GM12878 (cell line): ENCODE data around the gene GMNN. TPM values are rescaled to one million over a fixed set of nuclear protein-coding genes. Genes with fewer than 3 reads are reported as not detected.

ENCODE experiments used
- ATAC-seq: fragments of 200-7000 bp; cut with Tn5 transposase; 3 replicates; pipeline ENCODE4 v1.9.1; 2020; ENCODE audit warnings: mild to moderate bottlenecking, moderate library complexity
- BruUV-seq: library from RNA; stranded (reverse); fragments of 400-500 nt; replicated peaks from 2 replicates; lab custom pipeline; 2021; lab: Mats Ljungman, UMichigan
- CTCF ChIA-PET: fragments of 300-600 bp; sonication (Branson Sonifier 250); formaldehyde crosslinking; extraction: SDS; loops from one replicate; lab custom pipeline; 2021; ENCODE audit warnings: inconsistent platforms; lab: Yijun Ruan, JAX
- POLR2A ChIA-PET: fragments of 350-600 bp; formaldehyde crosslinking; extraction: SDS; loops from one replicate; lab custom pipeline; 2021; ENCODE audit warnings: inconsistent platforms; lab: Charles Lee
- RAD21 ChIA-PET: fragments of 300-600 bp; sonication (Branson Sonifier 250); formaldehyde crosslinking; loops from one replicate; lab custom pipeline; 2023; ENCODE audit warnings: antibody characterized with exemption; ENCODE audit not compliant: unreplicated experiment; lab: Charles Lee
- SMC1A ChIA-PET: fragments of 300-600 bp; sonication (Branson Sonifier 250); formaldehyde crosslinking; loops from one replicate; lab custom pipeline; 2023; ENCODE audit not compliant: unreplicated experiment, uncharacterized antibody; lab: Charles Lee
- DNase-seq: peaks from one replicate; pipeline ENCODE4 v3.0.0-alpha.2; 2011; ENCODE audit warnings: low read depth, low spot score
- FAIRE-seq: peaks from 3 replicates; lab custom pipeline; 2011; peaks lifted over from hg19 to GRCh38; lab: Jason Lieb, UNC
- H2AFZ ChIP-seq: 2 replicates; pipeline ENCODE4 v1.6.0; 2011; ENCODE audit warnings: low read depth, low read length, control low read depth; ENCODE audit not compliant: control insufficient read depth
- H3K27ac ChIP-seq: 2 replicates; pipeline ENCODE4 v1.5.1; 2011; ENCODE audit warnings: control low read depth; ENCODE audit not compliant: control insufficient read depth, insufficient read depth
- H3K27me3 ChIP-seq, 2 experiments: replicated peaks in 1 of 2; 2 replicates each; pipeline versions ENCODE4 v1.6.0 to v1.6.1; 2011; ENCODE audit warnings: low read length in 1 of 2; ENCODE audit not compliant: control insufficient read depth in 2 of 2, insufficient read depth in 2 of 2
- H3K36me3 ChIP-seq, 2 experiments: 2 replicates each; pipeline ENCODE4 v1.5.1; 2011; ENCODE audit warnings: low read length in 1 of 2; ENCODE audit not compliant: control insufficient read depth in 2 of 2, insufficient read depth in 2 of 2
- H3K4me1 ChIP-seq: 2 replicates; pipeline ENCODE4 v1.6.1; 2011; ENCODE audit warnings: mild to moderate bottlenecking, low read length, moderate library complexity, mixed read lengths; ENCODE audit not compliant: control insufficient read depth, insufficient read depth
- H3K4me2 ChIP-seq: 2 replicates; pipeline ENCODE4 v1.6.0; 2011; ENCODE audit warnings: control low read depth; ENCODE audit not compliant: control insufficient read depth, insufficient read depth
- H3K4me3 ChIP-seq: fragments of 200-600 bp; sonication (generic); 2 replicates; pipeline ENCODE4 v1.5.1; 2016
- H3K79me2 ChIP-seq: 2 replicates; pipeline ENCODE4 v1.6.0; 2011; ENCODE audit warnings: low read length; ENCODE audit not compliant: control insufficient read depth, insufficient read depth
- H3K9ac ChIP-seq: 2 replicates; pipeline ENCODE4 v1.8.0; 2011; ENCODE audit warnings: low read length, control low read depth, mixed read lengths; ENCODE audit not compliant: control insufficient read depth, insufficient read depth
- H3K9me3 ChIP-seq: replicated peaks from 3 replicates; pipeline ENCODE4 v1.5.1; 2011; ENCODE audit warnings: mild to moderate bottlenecking, low read length; ENCODE audit not compliant: control insufficient read depth, insufficient read depth
- H4K20me1 ChIP-seq: 2 replicates; pipeline ENCODE4 v1.6.0; 2011; ENCODE audit not compliant: control insufficient read depth, insufficient read depth
- BHLHE40 ChIP-seq, 2 experiments: fragments of 450-650 bp in 1 of 2; IDR thresholded peaks; 2 replicates each; pipeline ENCODE4 v1.6.1; 2011 to 2017; ENCODE audit warnings: low read depth in 2 of 2, borderline replicate concordance in 1 of 2, improper control_type of control experiment in 1 of 2, low read length in 1 of 2, mild to moderate bottlenecking in 1 of 2
- BMI1 ChIP-seq: fragments of 450-650 bp; IDR thresholded peaks from 2 replicates; pipeline ENCODE4 v1.6.1; 2016; ENCODE audit warnings: mild to moderate bottlenecking, moderate library complexity, borderline replicate concordance
- CHD1 ChIP-seq: IDR thresholded peaks from 2 replicates; pipeline ENCODE4 v1.6.1; 2012; ENCODE audit warnings: low read depth, low read length, improper control_type of control experiment
- ETV6 ChIP-seq, 2 experiments: fragments of 450-650 bp in 1 of 2; IDR thresholded peaks in 1 of 2; conservative IDR thresholded peaks in 1 of 2; 2 replicates each; pipeline ENCODE4 v1.6.1; 2014; ENCODE audit warnings: antibody characterized with exemption in 1 of 2, borderline replicate concordance in 1 of 2, low read depth in 1 of 2, mild to moderate bottlenecking in 1 of 2, moderate library complexity in 1 of 2
- JUNB ChIP-seq: IDR thresholded peaks from 2 replicates; pipeline ENCODE4 v1.6.1; 2016; ENCODE audit warnings: antibody characterized with exemption, mild to moderate bottlenecking
- LARP7 ChIP-seq: fragments of 450-650 bp; IDR thresholded peaks from 2 replicates; pipeline ENCODE4 v1.6.1; 2017; ENCODE audit warnings: mild to moderate bottlenecking
- MTA2 ChIP-seq: fragments of 450-650 bp; IDR thresholded peaks from 2 replicates; pipeline ENCODE4 v1.6.1; 2016; ENCODE audit warnings: low read depth, mild to moderate bottlenecking, moderate library complexity
- PBX3 ChIP-seq: IDR thresholded peaks from 2 replicates; pipeline ENCODE4 v1.6.1; 2011; ENCODE audit warnings: mild to moderate bottlenecking, low read depth, low read length, moderate library complexity; ENCODE audit not compliant: insufficient replicate concordance
- SP1 ChIP-seq: IDR thresholded peaks from one replicate; pipeline ENCODE4 v1.6.1; 2011; ENCODE audit warnings: low read depth, low read length
- TBL1XR1 ChIP-seq: IDR thresholded peaks from 2 replicates; pipeline ENCODE4 v1.6.1; 2012; ENCODE audit warnings: low read depth, low read length, improper control_type of control experiment
- TCF12 ChIP-seq: IDR thresholded peaks from 2 replicates; pipeline ENCODE4 v1.6.1; 2011; ENCODE audit warnings: low read depth, mild to moderate bottlenecking, low read length
- WGBS: methylation state at CpG from one replicate; pipeline ENCODE4 v1.1.6; 2016; ENCODE audit warnings: low lambda C conversion rate; ENCODE audit not compliant: insufficient replicate concordance, insufficient coverage; ENCODE audit errors: missing lambda C conversion rate; 5-methylcytosine and 5-hydroxymethylcytosine counted together
- in situ Hi-C: fragments of 300-500 bp; cut with MboI; formaldehyde crosslinking; loops from 9 replicates; pipeline ENCODE4 v1.14.3; 2018; ENCODE audit warnings: mixed read lengths
- intact Hi-C: fragments of 100-400 bp; cut with micrococcal nuclease; formaldehyde crosslinking; loops from one replicate; pipeline ENCODE4 v1.14.2; 2022; ENCODE audit not compliant: unreplicated experiment
- polyA plus RNA-seq, 11 experiments: library from polyadenylated mRNA; depleted of rRNA in 4 of 11; unstranded in 6 of 11; stranded (reverse) in 5 of 11; fragments of >200 nt; fragmentation: Nextera tagmentation in 4 of 11; fragmentation: Illumina TruSeq in 1 of 11; extraction: Ambion mirVana in 4 of 11; extraction: Trizol in 1 of 11; gene quantifications; 1 replicate in 1 of 11; 2 replicates in 10 of 11; pipeline versions ENCODE4 v1.2.1 to v1.2.3, GENCODE V29; 2011 to 2016; ENCODE audit warnings: inconsistent platforms in 2 of 11, missing spikeins in 2 of 11, low read depth in 1 of 11
- total RNA-seq, 4 experiments: library from RNA; depleted of rRNA in 3 of 4; stranded (reverse); fragments of >200 nt in 3 of 4; fragmentation: Illumina TruSeq in 1 of 4; extraction: Trizol in 1 of 4; gene quantifications; 2 replicates each; pipeline versions ENCODE4 v1.2.1 to v1.2.3, GENCODE V29; 2013 to 2021
- TF ChIP-seq, protein P1 (sequence below), 3 experiments: IDR thresholded peaks in 2 of 3; conservative IDR thresholded peaks in 1 of 3; 2 replicates each; pipeline ENCODE4 v1.5.1; 2011; ENCODE audit warnings: low read depth in 3 of 3, low read length in 3 of 3, mild to moderate bottlenecking in 3 of 3, control low read depth in 2 of 3, moderate library complexity in 2 of 3, inconsistent platforms in 1 of 3, mixed read lengths in 1 of 3; ENCODE audit not compliant: control insufficient read depth in 2 of 3, insufficient read depth in 1 of 3; ENCODE audit errors: extremely low read depth in 1 of 3

The GMNN gene
- total and polyA plus RNA-seq, 10 of the 15 experiments (the other 5 are each of a cell fraction or from before 2014, with no cell fraction given): 51.9 to 153 (median 105) TPM

GRCh38 chr6:24788031-24788665 is 13.4 kb downstream of the GMNN start:
- no peak overlapping the region for H3K9ac ChIP-seq
- TF ChIP-seq BMI1 (no peak), PBX3 (no peak), TCF12 (no peak), CHD1 (no peak), JUNB (no peak), ETV6 (conservative IDR thresholded peaks at IDR 0.05 in 1 of 2, IDR thresholded peaks at IDR 0.05 in 1 of 2; ENCODE audit: borderline replicate concordance in 1 of 2, low read depth in 1 of 2) (no peak), BHLHE40 (IDR thresholded peaks at IDR 0.05; ENCODE audit: borderline replicate concordance in 1 of 2, low read depth in 2 of 2, low read length in 1 of 2) (no peak), SP1 (no peak), TBL1XR1 (no peak), MTA2 (no peak), LARP7 (no peak)
- TF ChIP-seq, protein P1, sequence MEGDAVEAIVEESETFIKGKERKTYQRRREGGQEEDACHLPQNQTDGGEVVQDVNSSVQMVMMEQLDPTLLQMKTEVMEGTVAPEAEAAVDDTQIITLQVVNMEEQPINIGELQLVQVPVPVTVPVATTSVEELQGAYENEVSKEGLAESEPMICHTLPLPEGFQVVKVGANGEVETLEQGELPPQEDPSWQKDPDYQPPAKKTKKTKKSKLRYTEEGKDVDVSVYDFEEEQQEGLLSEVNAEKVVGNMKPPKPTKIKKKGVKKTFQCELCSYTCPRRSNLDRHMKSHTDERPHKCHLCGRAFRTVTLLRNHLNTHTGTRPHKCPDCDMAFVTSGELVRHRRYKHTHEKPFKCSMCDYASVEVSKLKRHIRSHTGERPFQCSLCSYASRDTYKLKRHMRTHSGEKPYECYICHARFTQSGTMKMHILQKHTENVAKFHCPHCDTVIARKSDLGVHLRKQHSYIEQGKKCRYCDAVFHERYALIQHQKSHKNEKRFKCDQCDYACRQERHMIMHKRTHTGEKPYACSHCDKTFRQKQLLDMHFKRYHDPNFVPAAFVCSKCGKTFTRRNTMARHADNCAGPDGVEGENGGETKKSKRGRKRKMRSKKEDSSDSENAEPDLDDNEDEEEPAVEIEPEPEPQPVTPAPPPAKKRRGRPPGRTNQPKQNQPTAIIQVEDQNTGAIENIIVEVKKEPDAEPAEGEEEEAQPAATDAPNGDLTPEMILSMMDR (IDR thresholded peaks at IDR 0.05 in 2 of 3, conservative IDR thresholded peaks at IDR 0.05 in 1 of 3; ENCODE audit: control insufficient read depth in 2 of 3, extremely low read depth in 1 of 3, insufficient read depth in 1 of 3, low read depth in 3 of 3, low read length in 3 of 3): no peak
- no peaks in the 10 kb centered on the region for H4K20me1 ChIP-seq
- no TSS peak for BruUV-seq
- no peak overlapping the region for H3K4me3 ChIP-seq
- DNase-seq (no peak), FAIRE-seq (no peak), ATAC-seq (no peak; the same call in 2 of the 3 replicates)
- H3K4me1 ChIP-seq: no peaks in the 10 kb centered on the region
- CTCF ChIA-PET: no interaction called here
- POLR2A ChIA-PET: no interaction called here
- peaks cover 3 to 21% of the 10 kb centered on the region in 2 experiments for H3K36me3 ChIP-seq
- in situ Hi-C loops: no loop called here
- H3K27ac ChIP-seq: no peak overlapping the region
- H3K27me3 ChIP-seq: no peaks in the 10 kb centered on the region
- SMC1A ChIA-PET: interaction anchor here (5.0 kb wide), 1 partner anchor 9 kb away, joined by 19 read pairs; no protein-coding TSS in a partner anchor
- no peak overlapping the region for H3K4me2 ChIP-seq
- no peaks in the 10 kb centered on the region for H3K9me3 ChIP-seq
- RAD21 ChIA-PET: no interaction called here
- WGBS: 97% methylated on average over 4 of the region's 4 CpGs
- H3K79me2 ChIP-seq: peaks cover 3% of the 10 kb centered on the region; the same call in 1 of the 2 replicates
- intact Hi-C loops: no loop called here
- no peak overlapping the region for H2AFZ ChIP-seq
